Stimulated activated CD8-positive, alpha-beta memory T cell treated with anti-CD3 and anti-CD28 coated beads, Interleukin-7, amount 100 ng/mL, for 4 hours (primary cell): Measurements from ENCODE around the gene PTPRD.
"Not testable (repeated sequence)": the region's sequence is repeated elsewhere in the genome, so short reads cannot be mapped to it uniquely, and the experiment has no call there.

Experiments used
- DNase-seq, 2 donors: peaks; one replicate each; pipeline ENCODE4 v3.0.0-alpha.2; 2020; ENCODE audit warnings: low read depth in 2 of 2

PTPRD gene

GRCh38 chr9:9963841-9964240, 649.0 kb downstream of the PTPRD start:
- no peak for DNase-seq

- DNase-seq = no peak
Measured at GRCh38 chr9:9961934-9962333, 650.9 kb downstream of the PTPRD start.

GRCh38 chr9:9961487-9961886, 651.3 kb downstream of the PTPRD start:
- DNase-seq = no peak

- DNase-seq = no peak
Measured at GRCh38 chr9:9951556-9952160, 661.1 kb downstream of the PTPRD start.

GRCh38 chr9:9950813-9951212, 662.0 kb downstream of the PTPRD start:
- DNase-seq = no peak

- no peak for DNase-seq
Measured at GRCh38 chr9:9949978-9950377, 662.8 kb downstream of the PTPRD start.

GRCh38 chr9:9949368-9949767, 663.4 kb downstream of the PTPRD start:
- no peak for DNase-seq

GRCh38 chr9:9945966-9946365, 666.8 kb downstream of the PTPRD start:
- no peak for DNase-seq

GRCh38 chr9:9942764-9943424, 669.9 kb downstream of the PTPRD start:
- peak in 1 of 2 donors; percentile 3 for DNase-seq

- DNase-seq = no peak
Measured at GRCh38 chr9:9938432-9938831, 674.4 kb downstream of the PTPRD start.

GRCh38 chr9:9931464-9931863, 681.3 kb downstream of the PTPRD start:
- DNase-seq = not testable (repeated sequence)

GRCh38 chr9:9924376-9924775, 688.4 kb downstream of the PTPRD start:
- no peak for DNase-seq

- DNase-seq = no peak
Measured at GRCh38 chr9:9921805-9922204, 691.0 kb downstream of the PTPRD start.

- DNase-seq = no peak
Measured at GRCh38 chr9:9920425-9921060, 692.3 kb downstream of the PTPRD start.

GRCh38 chr9:9919174-9919775, 693.5 kb downstream of the PTPRD start:
- DNase-seq = no peak

GRCh38 chr9:9917400-9917799, 695.4 kb downstream of the PTPRD start:
- DNase-seq = no peak

- no peak for DNase-seq
Measured at GRCh38 chr9:9914174-9914573, 698.6 kb downstream of the PTPRD start.

GRCh38 chr9:9913276-9913832, 699.4 kb downstream of the PTPRD start:
- DNase-seq = no peak

GRCh38 chr9:9912459-9912858, 700.3 kb downstream of the PTPRD start:
- DNase-seq = no peak

GRCh38 chr9:9905736-9906135, 707.1 kb downstream of the PTPRD start:
- DNase-seq = no peak

- DNase-seq = no peak
Measured at GRCh38 chr9:9904041-9904440, 708.8 kb downstream of the PTPRD start.

GRCh38 chr9:9901624-9902023, 711.2 kb downstream of the PTPRD start:
- no peak for DNase-seq

- DNase-seq = no peak
Measured at GRCh38 chr9:9893837-9894236, 719.0 kb downstream of the PTPRD start.
